GM23248 (cell line): ENCODE data around the gene SUSD6. TPM values are rescaled to one million over a fixed set of nuclear protein-coding genes. Genes with fewer than 3 reads are reported as not detected.

Experiments used
- DNase-seq: peaks from one replicate; pipeline ENCODE4 v3.0.0-alpha.2; 2015
- H2AFZ ChIP-seq: fragments of 200-600 bp; sonication (generic); 2 replicates; pipeline ENCODE4 v1.6.1; 2016; ENCODE audit warnings: antibody characterized with exemption
- H3F3A ChIP-seq: fragments of 200-600 bp; sonication (generic); 2 replicates; pipeline ENCODE4 v1.6.1; 2016; ENCODE audit warnings: mild to moderate bottlenecking, antibody characterized with exemption, mixed run types; ENCODE audit not compliant: insufficient read depth
- H3K27ac ChIP-seq: fragments of 200-600 bp; sonication (generic); 2 replicates; pipeline ENCODE4 v1.5.1; 2016; ENCODE audit warnings: mild to moderate bottlenecking
- H3K27me3 ChIP-seq: fragments of 200-600 bp; sonication (generic); replicated peaks from 2 replicates; pipeline ENCODE4 v1.6.1; 2016; ENCODE audit warnings: mild to moderate bottlenecking; ENCODE audit not compliant: insufficient read depth
- H3K36me3 ChIP-seq: fragments of 200-600 bp; sonication (generic); 2 replicates; pipeline ENCODE4 v1.6.1; 2016; ENCODE audit warnings: low read depth, mild to moderate bottlenecking
- H3K4me1 ChIP-seq: fragments of 200-600 bp; sonication (generic); 2 replicates; pipeline ENCODE4 v1.6.1; 2016; ENCODE audit warnings: mild to moderate bottlenecking; ENCODE audit not compliant: insufficient read depth
- H3K4me2 ChIP-seq: fragments of 200-600 bp; sonication (generic); one replicate; pipeline ENCODE4 v1.6.1; 2016; ENCODE audit warnings: mild to moderate bottlenecking; ENCODE audit not compliant: unreplicated experiment
- H3K4me3 ChIP-seq: fragments of 200-600 bp; sonication (generic); 2 replicates; pipeline ENCODE4 v1.5.1; 2016; ENCODE audit warnings: mild to moderate bottlenecking
- H3K79me2 ChIP-seq: fragments of 200-600 bp; sonication (generic); 2 replicates; pipeline ENCODE4 v1.6.1; 2016; ENCODE audit warnings: mild to moderate bottlenecking; ENCODE audit not compliant: insufficient read depth
- H3K9ac ChIP-seq: fragments of 200-600 bp; sonication (generic); 2 replicates; pipeline ENCODE4 v1.6.1; 2016; ENCODE audit warnings: mild to moderate bottlenecking
- H3K9me2 ChIP-seq: fragments of 200-600 bp; sonication (generic); 2 replicates; pipeline ENCODE4 v1.6.1; 2016; ENCODE audit warnings: mixed run types, mild to moderate bottlenecking, moderate library complexity; ENCODE audit not compliant: insufficient read depth
- H3K9me3 ChIP-seq: fragments of 200-600 bp; sonication (generic); one replicate; pipeline ENCODE4 v1.6.1; 2017; ENCODE audit warnings: low read depth
- H4K20me1 ChIP-seq: fragments of 200-600 bp; sonication (generic); 2 replicates; pipeline ENCODE4 v1.6.0; 2016; ENCODE audit not compliant: insufficient read depth
- EZH2 ChIP-seq: fragments of 200-600 bp; sonication (generic); IDR thresholded peaks from 2 replicates; pipeline ENCODE4 v1.6.1; 2018; ENCODE audit warnings: antibody characterized with exemption, mild to moderate bottlenecking; ENCODE audit not compliant: insufficient read depth, poor library complexity, severe bottlenecking
- EZH2phosphoT487 ChIP-seq: fragments of 200-600 bp; sonication (generic); IDR thresholded peaks from 2 replicates; pipeline ENCODE4 v1.6.1; 2018; ENCODE audit warnings: antibody characterized with exemption, moderate library complexity, mild to moderate bottlenecking, low read depth; ENCODE audit not compliant: insufficient read depth
- WGBS, 2 experiments: methylation state at CpG; one replicate each; pipeline ENCODE4 v1.1.6; 2015 to 2017; ENCODE audit warnings: low lambda C conversion rate in 2 of 2, low coverage in 1 of 2; ENCODE audit errors: missing lambda C conversion rate in 2 of 2; 5-methylcytosine and 5-hydroxymethylcytosine counted together
- in situ Hi-C: fragments of 300-500 bp; cut with MboI; formaldehyde crosslinking; loops from 2 replicates; pipeline ENCODE4 v1.15.0; 2020
- polyA plus RNA-seq: library from polyadenylated mRNA; unstranded; fragments of >200 nt; fragmentation: Nextera tagmentation; extraction: Ambion mirVana; gene quantifications from 2 replicates; pipeline ENCODE4 v1.2.1, GENCODE V29; 2016
- total RNA-seq: library from RNA; depleted of rRNA; stranded (reverse); fragments of >200 nt; shearing (Covaris generic); gene quantifications from 2 replicates; pipeline ENCODE4 v1.2.3, GENCODE V29; 2014

The SUSD6 gene
- total and polyA plus RNA-seq, 2 experiments from 2014 or later = 12.2 to 24.1 TPM

- TF ChIP-seq EZH2phosphoT487 (no peak), EZH2 (no peak)
- no peaks in the 10 kb centered on the region for H3K4me1 ChIP-seq
- no peak overlapping the region for H3K4me2 ChIP-seq
- no peak overlapping the region for H3K4me3 ChIP-seq
- no peak overlapping the region for H3K9ac ChIP-seq
- H3K79me2 ChIP-seq = no peaks in the 10 kb centered on the region
- in situ Hi-C loops = no loop called here
- DNase-seq = no peak
- no peaks in the 10 kb centered on the region for H3K9me2 ChIP-seq
- H3K27me3 ChIP-seq = no peaks in the 10 kb centered on the region
- no peak overlapping the region for H2AFZ ChIP-seq
- 78 to 94% methylated on average over 1 of the region's 1 CpG for WGBS, 2 experiments
- no peaks in the 10 kb centered on the region for H3K36me3 ChIP-seq
- no peaks in the 10 kb centered on the region for H3F3A ChIP-seq
- H3K27ac ChIP-seq = no peak overlapping the region
- H4K20me1 ChIP-seq = no peaks in the 10 kb centered on the region
- H3K9me3 ChIP-seq = no peaks in the 10 kb centered on the region
Observed at GRCh38 chr14:69741055-69741454, 129.7 kb downstream of the SUSD6 start.

- H3K36me3 ChIP-seq = no peaks in the 10 kb centered on the region
- no peaks in the 10 kb centered on the region for H3K4me1 ChIP-seq
- DNase-seq = no peak
- H3K9ac ChIP-seq = no peak overlapping the region
- H3K27me3 ChIP-seq = no peaks in the 10 kb centered on the region
- H3F3A ChIP-seq = no peaks in the 10 kb centered on the region
- H3K4me3 ChIP-seq = no peak overlapping the region
- H4K20me1 ChIP-seq = no peaks in the 10 kb centered on the region
- H3K27ac ChIP-seq = no peak overlapping the region
- H3K4me2 ChIP-seq = no peak overlapping the region
- H2AFZ ChIP-seq = no peak overlapping the region
- in situ Hi-C loops = no loop called here
- H3K79me2 ChIP-seq = no peaks in the 10 kb centered on the region
- 26 to 43% methylated on average over 1 of the region's 1 CpG for WGBS, 2 experiments
- no peaks in the 10 kb centered on the region for H3K9me3 ChIP-seq
- H3K9me2 ChIP-seq = no peaks in the 10 kb centered on the region
- TF ChIP-seq EZH2 (no peak), EZH2phosphoT487 (no peak)
Observed at GRCh38 chr14:69749956-69750355, 138.6 kb downstream of the SUSD6 start.

- no peaks in the 10 kb centered on the region for H3K4me1 ChIP-seq
- H3K27ac ChIP-seq = no peak overlapping the region
- WGBS, 2 experiments = 79 to 90% methylated on average over 2 of the region's 2 CpGs
- no peaks in the 10 kb centered on the region for H3K36me3 ChIP-seq
- DNase-seq = no peak
- TF ChIP-seq EZH2phosphoT487 (no peak), EZH2 (no peak)
- in situ Hi-C loops = no loop called here
- H3F3A ChIP-seq = no peaks in the 10 kb centered on the region
- no peaks in the 10 kb centered on the region for H3K9me3 ChIP-seq
- no peaks in the 10 kb centered on the region for H3K79me2 ChIP-seq
- no peak overlapping the region for H3K4me3 ChIP-seq
- H3K9me2 ChIP-seq = no peaks in the 10 kb centered on the region
- no peak overlapping the region for H2AFZ ChIP-seq
- no peak overlapping the region for H3K4me2 ChIP-seq
- H3K27me3 ChIP-seq = no peaks in the 10 kb centered on the region
- H3K9ac ChIP-seq = no peak overlapping the region
- no peaks in the 10 kb centered on the region for H4K20me1 ChIP-seq
Observed at GRCh38 chr14:69750495-69750894, 139.1 kb downstream of the SUSD6 start.

GRCh38 chr14:69752773-69753172 lies 141.4 kb downstream of the SUSD6 start:
- H3K4me2 ChIP-seq = no peak overlapping the region
- no peak for DNase-seq
- in situ Hi-C loops = no loop called here
- no peak overlapping the region for H3K4me3 ChIP-seq
- no peak overlapping the region for H3K27ac ChIP-seq
- no peaks in the 10 kb centered on the region for H4K20me1 ChIP-seq
- H3K9ac ChIP-seq = no peak overlapping the region
- TF ChIP-seq EZH2phosphoT487 (no peak), EZH2 (no peak)
- 0 to 9% methylated on average over 1 of the region's 1 CpG for WGBS, 2 experiments
- no peaks in the 10 kb centered on the region for H3F3A ChIP-seq
- H3K27me3 ChIP-seq = no peaks in the 10 kb centered on the region
- no peaks in the 10 kb centered on the region for H3K79me2 ChIP-seq
- H3K4me1 ChIP-seq = no peaks in the 10 kb centered on the region
- no peak overlapping the region for H2AFZ ChIP-seq
- H3K9me2 ChIP-seq = no peaks in the 10 kb centered on the region
- H3K36me3 ChIP-seq = no peaks in the 10 kb centered on the region
- no peaks in the 10 kb centered on the region for H3K9me3 ChIP-seq

GRCh38 chr14:69753860-69754259 lies 142.5 kb downstream of the SUSD6 start:
- H3K9me3 ChIP-seq = no peaks in the 10 kb centered on the region
- H3K27me3 ChIP-seq = no peaks in the 10 kb centered on the region
- H3K4me1 ChIP-seq = no peaks in the 10 kb centered on the region
- no peak overlapping the region for H3K9ac ChIP-seq
- H3K4me2 ChIP-seq = no peak overlapping the region
- no peaks in the 10 kb centered on the region for H3K79me2 ChIP-seq
- no peaks in the 10 kb centered on the region for H3F3A ChIP-seq
- no peak for DNase-seq
- in situ Hi-C loops = no loop called here
- H2AFZ ChIP-seq = no peak overlapping the region
- H3K36me3 ChIP-seq = no peaks in the 10 kb centered on the region
- H3K9me2 ChIP-seq = no peaks in the 10 kb centered on the region
- 44 to 52% methylated on average over 1 of the region's 1 CpG for WGBS, 2 experiments
- no peak overlapping the region for H3K4me3 ChIP-seq
- TF ChIP-seq EZH2phosphoT487 (no peak), EZH2 (no peak)
- no peak overlapping the region for H3K27ac ChIP-seq
- no peaks in the 10 kb centered on the region for H4K20me1 ChIP-seq
